Activated CD8-positive, alpha-beta memory T cell treated with anti-CD3 and anti-CD28 coated beads for 24 hours (primary cell): ENCODE measurements around the gene SRSF4.
"Not testable (repeated sequence)": the region's sequence is repeated elsewhere in the genome, so short reads cannot be mapped to it uniquely, and the experiment has no call there.

ENCODE experiments used
- DNase-seq: peaks from one replicate; pipeline ENCODE4 v3.0.0-alpha.2; 2020

Gene SRSF4

DNA sequence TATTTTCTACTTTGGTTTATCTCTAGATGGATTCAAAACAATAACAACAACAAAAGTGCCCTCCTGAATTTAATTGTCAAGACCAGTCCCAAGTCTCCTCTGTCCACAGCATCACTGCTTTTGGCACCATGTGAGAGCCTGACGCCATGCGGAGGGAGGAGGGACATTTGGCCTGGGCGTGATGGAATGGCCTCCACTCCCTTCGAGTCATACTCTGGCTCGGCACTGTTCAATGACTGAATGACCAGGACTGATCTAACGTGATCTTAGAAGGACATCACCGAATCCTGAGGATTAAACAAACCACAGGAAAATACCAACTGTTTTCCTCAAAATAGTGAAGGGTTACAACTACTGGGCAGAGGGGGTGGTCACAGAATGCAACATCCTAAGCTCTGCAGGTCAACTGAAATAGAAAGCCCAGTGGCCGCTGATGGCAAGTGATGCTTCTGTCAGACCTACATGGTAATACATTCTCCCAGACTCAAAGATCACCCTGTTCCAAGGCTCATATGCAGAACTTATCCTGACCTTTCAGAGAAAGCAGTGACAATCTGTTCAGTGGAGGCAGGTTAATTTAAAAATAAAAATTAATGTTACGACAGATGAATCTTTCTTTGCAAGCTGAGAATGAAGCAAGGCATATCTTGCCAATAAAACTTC lies 19.1 kb downstream of the SRSF4 start:
- no peak for DNase-seq

DNA sequence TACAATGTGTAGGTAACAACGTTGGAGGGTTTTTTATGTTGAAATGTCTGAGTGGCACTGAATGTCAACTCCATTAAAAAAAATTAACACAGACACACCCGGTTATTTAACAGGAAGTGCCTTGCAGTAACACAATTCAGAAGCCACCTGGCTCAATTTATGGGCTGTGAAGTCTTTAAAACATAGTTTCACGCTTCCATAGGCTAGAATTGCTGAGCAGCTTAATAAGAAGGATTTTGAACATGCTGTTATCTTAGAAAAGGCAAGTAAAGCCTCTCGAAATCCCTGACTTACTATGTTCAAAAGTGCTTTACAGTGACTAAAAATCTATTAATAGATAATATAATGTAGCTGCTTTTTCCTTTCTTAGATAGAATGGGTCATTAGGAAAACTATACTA lies 19.7 kb downstream of the SRSF4 start:
- no peak for DNase-seq

DNA sequence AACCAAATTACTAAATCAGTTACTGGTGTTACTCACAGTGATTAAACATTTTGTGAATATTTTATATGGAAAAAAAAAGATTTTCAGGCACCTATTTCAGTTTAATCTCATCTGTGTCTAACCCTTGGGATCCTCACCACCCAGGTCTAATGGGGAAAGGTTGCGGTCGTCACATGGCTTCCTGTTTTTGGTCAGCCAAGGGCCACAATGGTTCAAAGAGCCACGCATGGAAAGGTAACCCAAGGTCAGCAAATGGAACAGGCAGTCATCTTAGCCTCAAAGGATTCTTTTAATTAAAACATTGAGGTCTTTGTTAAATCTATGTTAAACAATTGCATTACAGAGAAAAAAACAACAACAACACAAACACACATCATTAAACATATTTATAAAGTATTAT lies 21.9 kb downstream of the SRSF4 start:
- no peak for DNase-seq

DNA sequence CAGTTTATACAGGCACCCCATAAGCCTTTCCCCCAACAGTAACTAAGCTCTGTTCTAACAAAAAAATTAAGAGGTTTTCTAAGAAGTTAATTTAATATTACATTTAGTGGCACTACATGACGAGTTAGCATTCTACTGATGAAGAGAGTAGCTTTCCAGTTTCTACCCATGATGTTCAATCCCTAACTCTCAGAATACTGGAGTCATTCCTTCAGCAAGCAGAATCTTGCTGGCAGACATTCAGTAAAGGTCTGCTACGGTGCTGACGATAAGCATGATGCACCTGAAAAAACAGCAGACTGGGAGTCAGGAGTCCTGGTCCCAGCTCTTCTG lies 24.5 kb downstream of the SRSF4 start:
- no peak for DNase-seq

DNA sequence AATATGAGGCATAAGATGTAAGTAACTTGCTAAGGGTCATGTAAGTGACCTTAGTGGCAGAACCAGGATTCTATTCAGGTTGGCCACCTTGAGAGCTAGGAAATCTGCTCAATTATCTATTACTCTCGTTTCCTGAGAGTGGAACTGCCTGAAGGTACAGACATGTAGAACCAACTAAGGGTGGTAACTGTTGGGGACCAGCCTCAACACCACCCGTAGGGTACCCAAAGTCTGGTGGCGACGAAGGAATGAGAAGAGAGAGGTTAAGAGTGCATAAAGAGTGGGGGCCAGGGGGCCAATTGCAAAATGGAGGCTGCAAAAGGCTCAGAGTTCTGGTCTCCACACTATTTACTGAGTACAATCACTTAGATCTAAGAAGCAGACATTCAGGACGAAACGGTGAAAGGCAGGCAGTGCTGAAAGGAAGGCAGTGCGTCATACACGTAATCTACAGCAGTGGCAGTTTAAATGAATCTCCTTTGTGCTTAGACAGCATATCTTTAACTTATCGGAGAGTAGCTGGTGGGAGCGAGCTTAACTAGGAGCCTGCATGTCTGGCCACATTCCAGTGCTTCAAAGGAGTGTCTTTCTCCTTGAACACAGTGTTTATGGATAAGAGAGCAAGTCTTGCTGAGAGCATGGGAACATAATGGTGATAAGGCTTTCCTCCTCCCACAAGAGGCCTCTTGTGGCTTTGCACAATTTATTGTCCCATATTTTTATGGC lies 25.0 kb downstream of the SRSF4 start:
- no peak for DNase-seq

DNA sequence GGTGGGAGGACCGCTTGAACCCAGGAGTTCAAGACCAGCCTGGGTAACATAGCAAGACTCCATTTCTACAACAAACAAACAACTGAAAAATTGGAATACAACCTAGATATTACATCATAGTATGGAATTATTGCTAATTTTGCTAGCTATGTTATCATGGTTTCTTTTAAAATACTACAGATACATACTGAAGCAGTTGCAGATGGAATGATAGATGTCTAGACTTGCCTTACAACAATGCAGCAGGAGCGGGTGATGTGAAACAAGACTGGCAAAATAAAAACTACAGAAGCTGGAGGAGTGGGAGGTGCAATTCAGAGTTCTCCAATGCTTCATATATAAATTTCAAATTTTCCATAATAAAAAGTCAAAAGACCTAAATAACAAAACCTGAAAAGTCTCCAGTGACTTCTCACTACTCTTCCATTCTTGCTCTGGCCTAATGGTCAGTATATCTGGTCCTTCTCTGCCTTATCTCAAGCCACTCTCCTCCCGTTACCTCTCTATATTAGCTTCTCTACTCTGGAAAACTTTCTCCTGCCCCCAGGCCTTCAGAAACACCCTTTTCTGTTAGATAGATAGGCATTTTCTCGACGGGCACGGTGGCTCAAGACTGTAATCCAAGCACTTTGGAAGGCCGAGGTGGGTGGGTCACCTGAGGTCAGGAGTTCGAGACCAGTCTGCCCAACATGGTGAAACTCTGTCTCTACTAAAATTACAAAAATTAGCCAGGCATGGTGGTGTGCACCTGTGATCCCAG lies 29.5 kb downstream of the SRSF4 start:
- DNase-seq: no peak

DNA sequence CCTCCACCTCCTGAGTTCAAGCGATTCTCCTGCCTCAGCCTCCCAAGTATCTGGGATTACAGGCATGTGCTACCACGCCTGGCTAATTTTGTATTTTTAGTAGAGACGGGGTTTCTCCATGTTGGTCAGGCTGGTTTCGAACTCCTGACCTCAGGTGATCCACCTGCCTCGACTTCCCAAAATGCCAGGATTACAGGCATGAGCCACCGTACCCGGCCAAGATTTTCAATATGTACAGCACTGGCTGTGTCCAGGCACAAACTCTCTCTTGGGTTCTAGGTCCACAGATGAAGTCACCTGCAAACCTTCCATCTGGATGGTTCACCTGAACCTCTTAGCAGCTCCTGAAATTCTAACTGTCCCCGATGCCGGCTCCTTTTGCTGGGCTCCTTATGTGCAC lies 31.4 kb downstream of the SRSF4 start:
- peak; percentile 30 for DNase-seq

DNA sequence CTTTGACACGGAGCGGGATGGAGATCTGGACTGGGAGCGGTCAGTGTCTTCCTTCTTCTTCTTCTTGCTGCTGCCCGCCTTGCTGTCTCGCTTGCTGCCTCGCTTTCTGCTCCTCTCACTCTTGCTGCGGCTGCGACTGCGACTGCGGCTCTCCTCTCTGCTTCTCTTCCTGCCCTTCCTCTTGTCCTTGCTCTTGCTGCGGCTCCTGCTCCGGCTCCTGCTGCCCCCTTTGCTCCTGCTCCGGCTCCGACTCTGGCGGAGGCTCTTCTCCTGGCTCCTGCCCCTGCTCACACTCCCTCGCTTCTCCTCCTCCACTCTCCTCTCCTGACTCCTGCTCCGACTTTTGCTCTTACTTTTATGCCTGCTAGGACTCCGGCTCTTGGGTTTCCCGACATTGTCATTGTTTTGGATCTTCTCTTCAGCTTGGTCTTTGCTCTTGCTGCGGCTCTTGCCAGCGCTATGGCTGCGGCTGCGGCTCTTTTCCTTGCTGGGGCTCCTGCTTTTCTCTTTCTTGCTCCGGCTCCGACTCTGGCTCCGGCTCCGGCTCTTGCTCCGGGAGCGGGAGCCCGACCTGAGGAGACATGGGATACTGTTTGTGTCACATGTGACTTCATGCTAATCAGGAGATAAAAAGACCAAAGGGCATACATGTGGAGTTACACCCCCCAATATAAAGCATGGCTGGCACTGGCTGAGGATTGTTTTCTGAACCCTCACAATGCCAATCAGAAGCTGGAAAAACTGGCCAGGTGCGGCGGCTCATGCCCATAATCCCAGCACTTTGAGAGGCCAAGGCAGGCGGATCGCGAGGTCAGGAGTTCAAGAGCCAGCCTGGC lies 32.8 kb downstream of the SRSF4 start:
- no peak for DNase-seq

DNA sequence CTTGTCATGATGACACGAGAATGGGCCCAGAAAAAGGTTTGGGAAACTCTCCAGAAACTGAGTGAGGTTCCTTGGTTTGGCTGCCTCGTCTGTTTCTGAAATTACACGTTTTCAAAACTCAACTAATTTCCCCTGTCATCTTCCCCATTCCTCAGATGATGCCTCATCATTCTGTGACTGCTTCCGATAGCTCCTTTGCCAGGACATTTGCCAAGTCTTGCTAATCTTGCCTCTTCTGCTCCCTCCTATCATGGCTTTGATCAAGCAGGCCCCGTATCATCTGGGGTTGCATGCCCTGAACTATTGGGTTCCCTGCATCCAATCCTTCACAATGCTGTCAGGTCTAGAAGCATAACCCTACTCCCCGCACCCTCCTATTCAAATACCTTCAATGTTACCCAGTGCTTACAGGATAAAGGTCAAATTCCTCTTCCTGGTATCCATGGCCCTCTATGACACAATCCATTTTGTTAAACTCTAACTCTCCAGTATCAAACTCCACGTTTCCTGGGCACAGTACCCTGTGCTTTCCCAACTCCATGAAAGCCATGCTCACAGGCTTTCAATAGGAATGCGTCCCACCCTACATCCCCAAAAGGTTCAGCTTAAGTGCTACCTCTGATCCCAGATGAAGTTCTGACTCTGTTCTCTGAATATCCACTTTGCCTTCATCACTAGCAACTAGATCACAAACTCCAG lies 35.8 kb downstream of the SRSF4 start:
- DNase-seq: no peak

DNA sequence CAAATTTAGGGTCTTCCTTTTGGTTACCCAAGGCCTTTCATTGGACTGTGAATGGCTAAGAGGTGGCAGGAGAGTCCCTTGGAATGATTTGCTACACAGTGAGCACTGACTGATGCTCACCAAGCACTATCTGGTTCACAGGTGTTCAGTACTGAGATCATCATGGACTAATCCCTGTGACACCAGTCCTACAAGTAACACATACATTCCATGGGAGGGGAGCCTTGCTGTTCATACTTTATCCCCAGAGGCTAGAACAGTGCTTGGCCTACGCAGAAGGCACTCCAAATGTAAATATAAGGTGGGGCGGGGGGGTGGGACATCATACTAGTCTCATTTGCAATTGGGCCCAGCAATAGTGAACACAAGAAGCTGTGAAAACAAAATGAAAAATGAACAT lies 37.5 kb downstream of the SRSF4 start:
- no peak for DNase-seq

DNA sequence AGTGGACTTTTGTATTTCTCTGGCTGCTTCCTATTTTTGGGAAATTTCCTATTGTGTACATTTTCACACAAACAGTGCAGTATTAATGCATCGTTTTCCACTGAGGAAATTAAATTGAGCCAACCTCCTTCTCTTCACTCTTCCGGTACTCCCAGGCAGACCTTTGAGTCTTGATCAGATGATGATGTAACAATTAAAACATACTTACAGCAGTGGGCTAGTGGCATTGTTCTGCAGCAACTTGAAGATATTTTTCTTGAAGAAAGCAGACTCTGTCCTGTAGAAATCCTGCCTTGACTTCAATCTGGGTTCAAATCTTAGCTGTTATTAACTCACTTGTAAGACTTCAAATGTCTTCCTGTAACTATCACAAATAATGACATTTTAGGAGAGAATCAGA lies 39.0 kb downstream of the SRSF4 start:
- no peak for DNase-seq

DNA sequence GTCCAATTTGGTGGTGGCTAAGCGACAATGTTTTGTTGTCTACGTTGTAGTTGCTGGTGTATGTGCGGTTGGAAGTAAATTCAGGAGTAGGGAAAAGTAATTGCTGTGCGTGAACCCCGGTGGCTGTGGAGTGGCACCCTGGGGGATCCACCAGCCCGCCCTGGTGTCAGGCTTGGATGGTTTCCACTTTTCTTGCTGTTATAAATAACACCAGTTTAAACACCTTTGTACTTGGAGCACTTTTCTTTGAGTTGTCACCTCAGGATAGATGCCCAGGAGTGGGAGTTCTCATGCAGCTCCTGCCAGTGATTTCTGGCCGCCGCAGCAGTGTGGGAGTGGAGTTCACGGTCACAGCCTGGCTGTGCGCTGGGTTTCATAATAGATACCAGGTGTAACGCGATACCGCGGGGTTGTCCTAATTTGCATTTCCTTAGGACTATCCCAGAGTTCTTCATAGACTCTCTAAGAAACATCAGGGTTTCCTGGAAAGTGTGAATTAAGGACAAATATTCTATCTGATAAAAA lies 45.2 kb downstream of the SRSF4 start:
- DNase-seq: no peak

DNA sequence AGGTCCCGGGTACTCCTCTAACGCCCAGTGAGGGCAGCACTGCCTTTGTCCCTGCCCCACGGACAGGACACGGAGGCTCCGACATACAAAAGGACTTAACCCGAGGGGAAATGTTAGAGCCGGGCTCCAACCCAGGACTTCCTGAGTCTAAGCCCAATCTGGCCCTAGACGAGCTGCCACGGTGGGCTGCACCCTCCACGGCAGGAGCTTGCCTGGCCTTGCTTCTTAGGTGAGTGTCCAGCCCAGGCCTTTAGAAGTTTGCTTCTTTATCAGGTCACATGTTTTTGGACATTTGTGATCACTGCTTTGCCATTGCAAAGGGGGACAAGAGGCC lies 47.0 kb downstream of the SRSF4 start:
- no peak for DNase-seq

DNA sequence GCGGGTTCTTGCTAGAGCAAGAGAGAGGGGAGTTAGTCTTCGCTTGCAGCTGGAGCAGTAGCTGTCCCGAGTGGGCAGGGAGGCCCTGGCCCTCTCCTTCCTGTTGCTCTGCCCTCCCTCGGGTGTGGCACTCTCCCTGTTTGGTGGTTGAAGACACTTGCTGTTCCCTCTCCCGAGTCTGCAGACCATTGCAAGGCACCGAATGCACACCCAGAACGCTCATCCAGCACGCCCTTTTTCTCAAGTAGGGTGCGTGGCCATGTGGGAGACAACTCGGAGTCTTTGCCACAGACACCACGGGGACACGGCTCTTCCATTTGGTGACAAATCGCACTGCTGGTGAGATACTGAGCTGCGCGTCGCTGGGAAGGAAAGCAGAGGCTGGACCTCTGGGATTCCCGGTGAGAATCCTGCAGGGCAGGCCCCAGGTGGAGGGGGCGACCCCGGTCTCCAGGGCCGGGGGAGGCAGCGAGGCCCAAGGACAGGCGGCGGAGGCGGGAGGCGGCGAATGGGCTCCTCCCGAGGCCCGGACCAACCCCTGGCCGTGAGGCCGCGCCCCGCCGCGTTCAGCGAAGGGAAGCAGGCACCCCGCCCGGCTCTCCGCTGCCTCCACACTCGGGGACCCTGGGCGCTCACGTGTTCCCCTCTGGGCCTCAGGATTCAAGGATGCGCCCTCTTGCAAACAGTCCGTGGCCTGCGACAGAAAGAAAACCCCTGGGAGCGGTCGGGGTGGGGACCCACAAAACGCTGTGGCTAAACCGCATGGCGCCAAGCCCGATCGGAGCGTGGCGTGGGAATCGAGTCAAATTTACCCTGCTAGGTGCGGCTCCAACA lies 47.6 kb downstream of the SRSF4 start:
- DNase-seq: no peak

DNA sequence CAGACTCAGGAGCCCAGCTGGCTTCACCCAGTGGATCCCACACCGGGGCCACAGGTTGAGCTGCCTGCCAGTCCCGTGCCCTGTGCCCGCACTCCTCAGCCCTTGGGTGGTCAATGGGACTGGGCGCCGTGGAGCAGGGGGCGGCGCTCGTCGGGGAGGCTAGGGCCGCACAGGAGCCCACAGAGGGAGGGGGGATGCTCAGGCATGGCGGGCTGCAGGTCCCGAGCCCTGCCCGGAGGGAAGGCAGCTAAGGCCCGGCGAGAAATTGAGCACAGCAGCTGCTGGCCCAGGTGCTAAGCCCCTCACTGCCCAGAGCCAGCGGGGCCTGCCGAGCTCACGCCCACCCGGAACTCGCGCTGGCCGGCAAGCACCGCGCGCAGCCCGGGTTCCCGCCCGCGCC lies 50.6 kb downstream of the SRSF4 start:
- DNase-seq: not testable (repeated sequence)

DNA sequence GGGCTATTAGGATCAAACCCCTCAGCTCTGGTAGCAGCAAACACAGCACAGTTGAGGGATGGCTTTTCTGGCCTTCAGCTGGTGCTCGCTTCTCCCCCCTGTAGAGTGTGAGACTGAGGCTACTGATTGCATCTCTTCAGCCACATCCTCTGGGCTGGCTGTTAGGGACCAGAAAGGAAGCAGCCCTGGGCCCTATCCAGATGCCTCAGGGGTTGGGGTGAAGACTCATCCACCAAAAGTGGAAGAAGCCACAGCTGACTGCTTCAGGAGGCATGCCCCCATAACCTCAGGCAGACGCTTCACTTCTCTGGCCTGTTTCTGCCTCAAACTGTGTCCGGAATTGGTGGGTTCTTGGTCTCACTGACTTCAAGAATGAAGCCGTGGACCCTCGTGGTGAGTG lies 51.8 kb downstream of the SRSF4 start:
- DNase-seq: no peak

DNA sequence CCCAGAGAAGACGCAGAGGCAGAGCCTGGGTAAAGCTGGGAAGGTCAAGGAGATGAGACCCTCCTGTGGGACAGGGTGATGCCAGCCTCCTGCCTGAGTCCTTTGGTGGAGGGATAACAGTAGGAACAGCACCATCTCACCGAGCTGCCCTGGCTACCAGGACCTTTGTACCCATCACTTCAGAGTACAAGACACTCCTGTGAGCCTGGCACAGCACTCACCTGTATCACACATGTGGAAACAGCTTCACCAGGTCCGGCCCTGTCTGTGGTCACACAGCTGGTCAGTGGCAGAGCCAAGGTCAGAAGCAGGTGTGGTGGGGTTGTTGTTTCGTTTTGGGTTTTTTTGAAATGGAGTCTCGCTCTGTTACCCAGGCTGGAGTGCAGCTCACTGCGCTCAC lies 53.0 kb downstream of the SRSF4 start:
- no peak for DNase-seq

DNA sequence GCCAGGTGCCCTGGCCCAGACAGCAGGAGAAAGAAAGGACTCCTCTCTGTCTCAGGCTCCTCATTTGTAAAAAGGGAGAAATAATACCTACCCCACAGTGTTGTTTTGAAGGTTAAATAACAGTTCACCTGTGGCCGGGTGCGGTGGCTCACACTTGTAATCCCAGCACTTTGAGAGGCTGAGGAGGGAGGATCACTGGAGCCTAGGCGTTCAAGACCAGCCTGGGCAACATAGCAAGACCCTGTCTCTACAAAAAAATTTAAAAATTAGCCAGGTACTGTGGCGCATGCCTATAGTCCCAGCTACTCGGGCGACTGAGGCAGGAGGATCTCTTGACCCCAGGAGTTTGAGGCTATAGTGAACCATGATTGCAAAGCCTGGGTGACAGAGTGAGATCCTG lies 55.5 kb downstream of the SRSF4 start:
- DNase-seq: no peak

DNA sequence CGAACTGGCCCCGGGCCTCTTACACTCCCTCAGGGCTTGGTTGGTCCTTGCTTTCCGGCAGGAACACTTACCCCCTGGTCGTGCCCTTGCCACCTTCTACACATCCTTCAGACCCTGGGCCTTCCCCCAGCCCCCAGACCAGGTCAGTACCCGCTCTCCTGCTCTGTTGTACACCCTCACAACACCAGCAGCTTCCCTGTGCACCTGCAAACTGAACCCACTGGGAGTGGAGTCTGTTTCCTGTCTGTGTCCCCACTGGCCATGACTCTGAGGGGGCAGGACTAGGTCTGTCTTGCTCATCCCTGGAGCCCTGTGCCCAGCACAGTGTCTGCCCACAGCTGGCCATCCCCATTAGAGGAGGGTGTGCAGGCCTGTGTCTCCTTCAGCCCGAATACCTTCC lies 55.9 kb downstream of the SRSF4 start:
- no peak for DNase-seq

DNA sequence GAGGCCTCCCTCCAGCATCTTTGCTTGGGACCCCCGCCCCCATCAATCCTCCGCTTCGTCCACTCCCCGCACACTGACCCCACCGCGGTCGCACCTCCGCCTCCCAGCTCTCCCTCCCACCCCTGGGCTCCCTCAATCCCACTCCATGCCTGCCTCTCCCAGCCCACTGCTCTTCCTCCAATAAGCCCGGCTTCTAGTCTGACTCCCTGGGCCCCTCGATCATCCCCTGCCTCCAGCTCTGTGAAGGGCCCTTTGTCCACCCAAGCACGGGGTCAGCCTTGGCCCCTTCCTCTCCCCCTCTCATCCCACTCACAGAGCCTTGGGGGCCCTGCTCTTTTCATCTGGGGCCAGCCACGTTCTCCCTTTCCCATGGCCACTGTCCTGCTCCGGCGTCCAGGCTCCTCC lies 56.5 kb downstream of the SRSF4 start:
- DNase-seq: no peak

DNA sequence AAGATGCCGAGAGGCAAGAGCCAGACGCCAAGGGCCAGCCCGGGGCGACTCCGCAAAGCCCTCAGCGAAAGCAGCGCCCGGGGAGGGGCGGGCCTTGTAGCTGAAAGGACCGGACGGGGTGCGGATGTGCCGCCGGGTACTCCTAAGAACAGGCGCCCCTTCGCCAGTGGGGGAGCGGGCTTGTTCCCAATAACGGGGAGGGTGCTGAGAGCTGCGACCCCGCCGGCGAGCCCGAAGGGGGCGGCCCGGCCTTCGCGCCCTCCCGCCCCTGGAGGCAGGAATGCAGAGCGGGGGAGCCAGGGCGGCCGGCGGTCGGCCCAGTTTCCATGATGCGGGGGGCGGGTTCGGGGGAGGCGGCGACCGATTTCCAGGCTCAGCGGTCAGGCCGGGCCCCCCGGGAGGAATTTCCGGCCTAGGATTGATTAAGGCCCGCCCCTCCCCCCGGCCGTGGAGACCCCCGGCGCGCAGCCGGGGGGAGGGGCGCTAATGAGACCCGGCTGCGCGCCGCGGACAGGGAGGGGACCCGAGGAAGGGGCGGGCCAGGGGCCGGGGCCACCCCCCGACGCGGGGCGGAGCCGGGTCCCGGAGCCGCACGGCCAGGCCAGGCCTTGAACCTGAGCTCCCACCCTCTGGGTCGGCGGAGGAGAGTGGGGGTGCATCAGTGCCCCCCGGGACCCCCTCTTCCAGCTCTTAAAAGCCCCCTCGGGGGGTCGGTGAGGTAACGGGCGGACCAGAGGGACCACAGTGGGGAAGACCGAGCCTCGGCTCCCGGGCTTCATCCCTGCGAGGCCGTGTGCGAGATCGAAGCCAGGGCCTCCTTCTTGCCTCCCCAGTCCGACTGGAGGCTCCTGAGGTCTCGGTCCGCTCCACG lies 57.1 kb downstream of the SRSF4 start:
- peak; percentile 88 for DNase-seq
